A549 (cell line): ENCODE measurements around the gene GCNT2.

Source experiments
- CTCF ChIP-seq: fragments of >200 bp; sonication (Bioruptor Twin); formaldehyde crosslinking; IDR thresholded peaks from 3 replicates; pipeline ENCODE4 v1.5.1; 2016
- E2F6 ChIP-seq: IDR thresholded peaks from 2 replicates; pipeline ENCODE4 v1.6.1; 2012; ENCODE audit warnings: low read depth, borderline replicate concordance
- ELK1 ChIP-seq: fragments of 150-350 bp; IDR thresholded peaks from 2 replicates; pipeline ENCODE4 v1.6.1; 2014; ENCODE audit warnings: low read depth, mild to moderate bottlenecking, low read length
- HMGXB4 ChIP-seq: fragments of 250-450 bp; sonication (Bioruptor Pico); IDR thresholded peaks from 2 replicates; pipeline ENCODE4 v1.5.0; 2021; ENCODE audit warnings: mild to moderate bottlenecking, moderate library complexity, borderline replicate concordance
- MYC ChIP-seq: IDR thresholded peaks from 2 replicates; pipeline ENCODE4 v1.6.1; 2012; ENCODE audit warnings: mild to moderate bottlenecking, inconsistent platforms, low read length, improper control_type of control experiment, borderline replicate concordance
- POLR2A ChIP-seq: IDR thresholded peaks from 2 replicates; pipeline ENCODE4 v1.6.1; 2012; ENCODE audit warnings: mild to moderate bottlenecking, low read length

GRCh38 chr6:10537726-10538125, 16.6 kb downstream of the GCNT2 start:
- TF ChIP-seq E2F6 (no peak), ELK1 (no peak), HMGXB4 (no peak), POLR2A (no peak), CTCF (no peak), MYC (no peak)
